ENCODE measurements around the gene HECTD2.
"Not testable (repeated sequence)": the region's sequence is repeated elsewhere in the genome, so short reads cannot be mapped to it uniquely, and the experiment has no call there.

HECTD2 gene

DNA sequence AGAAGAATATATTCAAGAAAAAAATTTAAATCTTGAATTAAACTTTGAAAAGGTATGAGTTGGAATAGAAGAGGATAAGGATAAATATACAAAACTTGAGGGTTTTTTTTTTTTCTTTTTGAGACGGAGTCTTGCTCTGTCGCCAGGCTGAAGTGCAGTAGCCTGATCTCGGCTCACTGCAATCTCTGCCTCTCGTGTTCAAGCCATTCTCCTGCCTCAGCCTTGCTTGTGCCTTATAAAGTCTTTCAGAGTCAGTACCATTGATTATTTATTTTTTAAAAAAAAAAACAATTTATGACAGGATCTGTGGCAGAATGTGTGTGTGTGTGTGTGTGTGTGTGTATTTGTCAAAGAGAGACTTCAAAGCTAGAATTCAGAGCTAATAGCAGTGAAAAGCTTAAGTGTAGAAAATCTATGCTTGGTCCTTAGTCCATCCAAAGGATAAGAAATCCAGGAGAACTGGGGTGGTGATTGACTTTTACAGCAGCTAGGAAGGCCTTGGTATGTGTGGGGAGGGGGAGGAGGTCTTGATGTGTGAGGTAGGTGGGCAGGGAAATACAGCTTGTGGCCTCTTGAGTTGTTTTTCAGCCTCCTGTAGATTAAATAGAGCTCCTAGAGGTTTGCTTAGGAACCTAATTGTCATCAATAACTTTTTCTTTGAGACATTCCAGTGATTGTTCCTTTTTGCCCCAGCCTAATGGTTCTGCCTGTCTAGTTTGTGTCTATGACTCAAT, 2.4 kb downstream of the HECTD2 start:
- DNase-seq (ENCODE audit: low spot score), result no peak

DNA sequence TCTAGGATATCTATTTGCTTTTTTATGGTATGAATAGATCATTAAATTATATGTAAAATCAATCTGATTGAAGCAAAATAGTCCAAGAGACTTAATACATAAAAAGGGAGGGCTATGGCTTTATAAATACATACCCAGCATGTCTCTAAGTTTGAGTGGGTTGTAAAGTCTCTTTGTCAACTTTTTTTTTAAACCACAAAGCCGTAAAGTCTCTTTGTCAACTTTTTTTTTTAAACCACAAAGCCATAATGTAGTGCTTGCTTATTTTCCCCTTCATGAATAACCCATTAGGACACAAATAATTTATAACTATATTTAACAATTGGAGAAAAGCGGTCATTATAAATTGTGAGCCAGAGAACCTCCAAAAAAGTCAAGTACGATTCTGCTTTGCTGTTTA, 5.7 kb downstream of the HECTD2 start:
- no peak for DNase-seq (ENCODE audit: low spot score)

DNA sequence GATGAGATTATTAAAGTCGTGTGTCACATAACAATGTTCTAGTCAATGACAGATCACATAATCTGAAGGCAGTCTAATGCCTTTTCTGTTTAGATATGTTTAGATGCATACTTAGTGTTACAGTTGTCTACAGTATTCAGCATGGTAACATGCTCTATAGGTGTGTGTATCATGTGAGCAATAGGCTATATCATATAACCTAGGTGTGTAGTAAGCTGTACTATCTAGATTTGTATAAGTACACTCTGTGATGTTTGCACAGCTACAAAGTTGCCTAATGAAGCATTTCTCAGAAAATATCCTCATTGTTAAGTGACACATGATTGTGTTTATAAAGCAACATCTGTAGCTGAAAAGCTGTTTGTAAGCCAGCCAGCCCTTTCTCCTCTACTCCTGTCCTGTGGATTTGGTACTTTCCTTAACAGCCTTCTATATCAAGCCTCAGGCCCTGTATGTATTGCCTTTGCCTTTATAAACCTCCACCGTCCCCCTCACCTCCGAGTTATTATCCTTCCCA, 6.3 kb downstream of the HECTD2 start:
- no peak for DNase-seq (ENCODE audit: low spot score)

DNA sequence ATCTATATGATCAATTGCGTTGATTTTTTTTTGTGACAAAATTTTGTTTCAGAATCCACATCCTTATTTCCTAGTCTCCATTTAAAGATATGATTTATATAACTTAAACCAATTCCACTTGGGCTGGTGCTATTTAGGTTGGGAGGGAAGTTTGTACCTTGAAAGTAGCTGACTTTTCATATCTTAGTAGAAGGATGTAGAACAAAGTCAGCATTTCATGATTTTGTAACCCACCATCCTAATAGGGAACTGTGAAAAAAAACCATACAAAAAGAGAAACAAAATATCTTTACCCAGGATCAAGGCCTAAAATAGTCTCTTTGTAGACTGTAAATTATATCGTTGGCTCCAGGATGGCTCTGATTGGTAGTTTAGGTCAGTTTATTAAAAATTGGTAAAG, 8.3 kb downstream of the HECTD2 start:
- DNase-seq (ENCODE audit: low spot score), result no peak

DNA sequence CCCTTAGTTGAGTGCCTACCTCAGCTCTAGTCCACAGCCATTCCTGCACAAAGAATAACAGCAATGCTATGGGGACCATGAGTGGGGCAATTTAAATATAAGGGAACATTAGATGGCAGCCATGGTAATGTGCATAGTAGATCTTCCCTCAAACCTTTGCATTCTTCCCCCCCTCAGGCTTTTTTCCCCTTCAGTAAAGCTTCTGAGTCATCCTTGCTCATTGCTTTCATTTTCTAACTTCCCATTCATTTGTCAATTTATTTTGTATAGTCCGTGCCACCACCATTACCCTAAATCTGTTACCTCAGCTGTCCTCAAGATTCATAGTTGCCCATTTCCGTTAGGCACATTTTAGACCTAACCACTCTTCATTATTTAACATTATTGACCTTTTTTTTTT, 10.7 kb downstream of the HECTD2 start:
- DNase-seq (ENCODE audit: low spot score), result no peak

DNA sequence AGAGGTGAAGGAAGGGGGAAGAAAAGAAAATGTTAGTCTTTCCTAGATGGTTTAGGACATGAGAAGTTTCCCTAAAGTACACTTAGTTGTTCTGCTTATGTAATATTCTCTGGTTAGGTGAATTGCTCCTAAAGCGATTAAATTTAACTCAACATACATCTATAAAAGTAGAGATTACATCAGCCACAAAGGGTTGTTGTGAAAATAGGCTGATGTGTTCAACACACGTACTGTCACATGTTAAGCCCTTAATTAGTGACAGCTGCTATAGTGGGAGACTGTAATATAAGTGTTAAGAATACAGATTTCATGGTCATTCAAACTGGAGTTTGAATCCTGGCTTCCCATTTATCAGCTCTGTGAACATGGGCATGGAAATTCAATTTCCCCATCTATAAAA, 12.8 kb downstream of the HECTD2 start:
- DNase-seq (ENCODE audit: low spot score), result no peak

DNA sequence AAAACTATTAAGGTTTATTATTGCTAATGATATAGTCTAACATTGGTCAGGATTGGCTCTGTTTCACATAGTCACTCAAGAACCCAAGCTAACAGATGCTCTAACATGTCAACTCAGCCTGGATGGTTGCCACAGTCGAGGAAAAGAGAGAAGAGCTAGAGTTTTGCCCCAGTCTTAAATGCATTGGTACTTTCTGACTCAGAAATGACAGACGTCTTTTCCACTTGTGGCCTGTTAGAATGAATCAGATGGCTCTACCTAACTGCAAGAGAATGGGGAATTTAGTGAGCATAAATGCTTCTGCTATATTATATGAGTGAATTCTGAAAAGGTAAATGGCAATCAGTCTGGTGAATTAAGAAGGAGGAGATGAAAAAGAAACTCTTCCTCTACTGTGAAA, 13.9 kb downstream of the HECTD2 start:
- DNase-seq (ENCODE audit: low spot score), result no peak

DNA sequence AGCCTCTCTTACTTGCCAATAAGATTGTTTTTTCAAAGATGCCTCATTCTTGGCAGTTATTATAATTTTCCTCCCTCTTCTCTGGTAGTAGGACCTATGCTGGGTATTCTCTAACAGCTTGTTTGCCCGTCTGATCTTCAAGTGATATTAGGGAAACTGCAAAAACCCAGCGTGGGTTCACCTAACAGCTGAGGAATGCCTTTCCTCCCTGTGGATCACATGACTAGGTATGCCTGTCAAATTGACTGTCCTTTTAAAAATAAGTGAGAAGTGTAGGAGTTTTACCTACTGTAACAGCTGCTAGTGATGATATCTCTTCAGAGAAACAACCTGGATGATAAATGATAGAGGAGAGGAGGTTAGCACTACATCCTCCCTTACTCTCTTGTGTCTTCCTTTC, 22.0 kb downstream of the HECTD2 start:
- no peak for DNase-seq (ENCODE audit: low spot score)

DNA sequence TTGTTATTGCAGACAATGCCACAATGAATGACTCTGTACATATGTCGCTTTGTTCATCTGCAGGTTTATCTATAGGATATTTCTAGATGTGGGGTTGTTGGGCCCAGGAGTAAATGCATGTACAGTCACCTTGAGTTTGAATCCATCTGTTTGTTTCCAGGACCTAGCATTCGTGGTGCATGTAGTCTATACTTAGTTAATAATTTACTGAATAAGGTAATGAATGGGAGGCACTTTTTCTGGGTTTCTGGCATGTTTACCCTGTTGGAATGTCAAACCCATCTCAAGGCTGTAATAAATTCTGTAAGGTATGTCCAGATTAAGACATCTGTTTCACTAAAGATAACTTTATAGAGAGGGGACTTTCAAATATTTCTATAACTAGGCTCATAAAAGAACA, 23.5 kb downstream of the HECTD2 start:
- no peak for DNase-seq (ENCODE audit: low spot score)

DNA sequence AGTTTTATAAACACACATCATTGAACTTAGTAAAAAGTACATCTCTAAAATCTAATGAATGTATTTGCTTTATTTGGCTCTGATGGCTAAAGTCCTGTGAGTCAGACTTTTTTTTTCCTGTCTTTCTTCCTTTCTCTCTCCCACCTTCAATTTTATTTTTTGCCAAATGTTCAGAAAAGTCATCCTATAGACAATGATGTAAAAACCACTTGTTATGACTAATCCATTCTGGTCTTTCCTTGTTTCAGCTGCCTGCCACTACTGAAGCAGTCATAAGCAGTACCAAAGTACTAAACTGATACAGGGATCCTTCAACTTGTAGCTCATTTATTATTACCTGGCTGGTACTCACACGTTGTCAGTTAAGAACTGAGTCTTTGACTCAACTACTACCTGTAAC, 23.9 kb downstream of the HECTD2 start:
- DNase-seq (ENCODE audit: low spot score), result no peak

DNA sequence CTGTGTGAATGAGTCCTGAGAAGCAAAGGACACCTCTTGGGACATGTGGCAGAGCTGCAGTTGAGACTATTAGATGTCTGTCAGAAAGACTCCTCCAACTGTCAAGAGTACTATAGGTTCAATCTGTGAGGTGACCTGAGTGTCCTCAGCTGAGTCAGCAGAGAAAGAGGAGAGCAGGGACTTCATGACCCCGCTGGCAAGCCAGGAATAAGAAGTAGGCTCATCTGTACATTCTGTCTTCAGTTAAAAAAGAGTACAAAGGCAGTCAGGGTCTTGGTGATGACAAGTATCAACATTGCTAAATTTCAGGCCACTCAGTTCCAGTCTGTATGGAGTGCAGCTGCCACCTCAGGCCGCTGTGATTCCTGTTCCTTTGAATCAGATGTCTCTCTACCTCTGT, 25.1 kb downstream of the HECTD2 start:
- DNase-seq (ENCODE audit: low spot score), result no peak

DNA sequence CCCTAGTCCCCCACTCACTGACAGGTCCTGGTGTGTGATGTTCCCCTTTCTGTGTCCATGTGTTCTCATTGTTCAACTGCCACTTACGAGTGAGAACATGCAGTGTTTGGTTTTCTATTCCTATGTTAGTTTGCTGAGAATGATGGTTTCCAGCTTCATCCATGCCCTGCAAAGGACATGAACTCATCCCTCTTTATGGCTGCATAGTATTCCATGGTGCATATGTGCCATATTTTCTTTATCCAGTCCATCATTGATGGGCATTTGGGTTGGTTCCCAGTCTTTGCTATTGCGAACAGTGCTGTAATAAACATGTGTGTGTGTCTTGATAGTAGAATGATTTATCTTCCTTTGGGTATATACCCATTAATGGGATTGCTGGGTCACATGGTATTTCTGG, 28.1 kb downstream of the HECTD2 start:
- DNase-seq (ENCODE audit: low spot score), result not testable (repeated sequence)

DNA sequence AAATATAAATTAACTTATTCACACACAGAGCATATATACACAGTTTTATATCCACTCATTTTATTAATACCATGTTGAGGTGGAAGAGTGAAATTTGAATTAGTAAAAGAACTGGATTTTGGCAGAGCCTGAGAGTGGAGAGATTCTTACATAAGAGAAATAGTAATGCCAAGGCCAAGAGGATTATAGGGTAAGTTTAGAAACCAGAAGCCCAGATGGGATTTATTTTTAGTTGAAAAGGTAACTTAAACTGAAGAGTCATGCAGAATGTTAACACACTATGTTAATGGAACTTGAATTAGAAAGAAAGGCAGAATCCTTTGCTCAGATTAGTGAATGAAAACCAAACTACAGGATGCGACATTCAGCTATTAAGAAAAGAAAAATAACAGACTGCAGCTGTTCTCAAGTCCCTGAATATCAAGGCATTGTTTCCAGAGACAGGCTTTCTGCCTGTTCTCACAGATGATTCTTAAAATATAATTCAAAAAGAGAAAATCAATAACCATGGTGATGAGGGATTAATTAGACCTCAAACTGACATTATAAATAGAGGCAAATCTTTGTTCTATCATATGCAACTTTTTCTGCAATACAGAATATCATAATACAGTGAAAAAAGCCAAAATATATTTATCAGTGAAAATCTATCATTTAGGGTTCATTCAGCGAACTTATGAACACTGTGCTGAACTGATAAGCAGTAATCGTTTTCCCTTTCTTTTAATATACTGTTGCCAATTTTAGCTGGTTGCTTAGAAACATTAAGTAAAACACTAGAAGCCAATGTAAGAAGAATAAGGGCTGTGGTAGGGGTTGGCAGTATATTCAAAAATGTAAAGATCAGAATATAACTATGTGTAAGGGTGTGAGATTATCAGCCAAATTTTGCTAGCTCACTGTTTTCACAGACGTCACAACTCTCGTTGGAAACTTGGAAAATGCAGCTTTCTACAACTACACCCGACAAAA, 34.4 kb downstream of the HECTD2 start:
- no peak for DNase-seq (ENCODE audit: low spot score)

DNA sequence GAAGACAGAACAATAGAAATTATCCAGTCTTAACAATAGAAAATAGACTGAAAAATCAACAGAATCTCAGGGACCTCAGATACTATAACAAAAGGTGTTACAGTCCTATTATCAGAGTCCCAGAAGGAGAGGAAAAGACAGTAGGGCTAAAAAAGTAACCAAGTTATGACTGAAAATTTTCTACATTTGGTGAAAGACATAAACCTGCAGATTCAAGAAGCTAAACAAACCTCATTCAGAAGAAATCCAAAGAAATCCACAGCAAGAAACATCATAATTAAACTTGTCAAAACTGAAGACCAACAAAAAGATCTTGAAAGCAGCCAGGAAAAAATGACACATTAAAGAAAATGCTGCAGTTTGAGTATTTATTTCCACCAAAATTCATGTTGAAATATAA, 41.9 kb downstream of the HECTD2 start:
- DNase-seq (ENCODE audit: low spot score), result no peak

DNA sequence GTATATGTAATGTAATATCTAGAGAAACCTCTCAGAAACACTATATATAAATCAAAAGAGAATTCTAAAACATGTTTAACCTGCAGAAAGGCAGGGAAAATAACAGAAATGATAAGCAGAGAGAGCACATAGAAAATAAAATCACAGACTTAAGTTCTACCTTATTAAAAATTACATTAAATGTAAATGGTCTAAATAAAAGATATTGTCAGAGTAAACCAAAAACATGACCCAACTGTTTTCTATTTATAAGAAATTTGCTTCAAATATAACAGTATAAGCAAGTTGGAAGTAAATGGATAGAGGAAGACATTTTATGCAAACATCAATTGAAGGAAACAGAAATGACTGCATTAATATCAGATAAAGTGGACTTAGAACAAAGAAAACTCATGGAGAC, 43.4 kb downstream of the HECTD2 start:
- DNase-seq (ENCODE audit: low spot score), result no peak

DNA sequence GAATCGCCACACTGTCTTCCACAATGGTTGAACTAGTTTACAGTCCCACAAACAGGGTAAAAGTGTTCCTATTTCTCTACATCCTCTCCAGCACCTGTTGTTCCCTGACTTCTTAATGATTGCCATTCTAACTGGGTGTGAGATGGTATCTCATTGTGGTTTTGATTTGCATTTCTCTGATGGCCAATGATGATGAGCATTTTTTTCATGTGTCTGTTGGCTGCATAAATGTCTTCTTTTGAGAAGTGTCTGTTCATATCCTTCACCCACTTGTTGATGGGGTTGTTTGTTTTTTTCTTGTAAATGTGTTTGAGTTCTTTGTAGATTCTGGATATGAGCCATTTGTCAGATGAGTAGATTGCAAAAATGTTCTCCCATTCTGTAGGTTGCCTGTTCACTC, 45.0 kb downstream of the HECTD2 start:
- not testable (repeated sequence) for DNase-seq (ENCODE audit: low spot score)

DNA sequence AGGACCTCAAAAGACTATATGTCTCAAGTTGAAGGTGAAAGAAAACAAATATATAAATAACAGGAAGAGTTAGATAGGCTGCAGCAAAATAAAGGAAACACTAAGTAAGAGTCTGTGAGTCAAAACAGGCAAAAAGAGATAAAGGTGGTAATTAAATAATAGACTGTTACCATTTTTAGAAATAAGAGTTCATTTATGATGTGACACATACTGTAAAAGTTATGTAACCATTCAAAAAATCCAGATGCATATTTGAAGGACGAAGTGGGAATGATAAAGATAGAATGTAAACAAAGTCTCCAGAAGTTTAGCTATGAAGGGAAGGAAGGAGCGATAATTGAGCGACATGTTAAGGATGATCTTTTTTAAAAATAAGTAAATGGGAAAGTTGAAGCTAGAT, 50.5 kb downstream of the HECTD2 start:
- no peak for DNase-seq (ENCODE audit: low spot score)

DNA sequence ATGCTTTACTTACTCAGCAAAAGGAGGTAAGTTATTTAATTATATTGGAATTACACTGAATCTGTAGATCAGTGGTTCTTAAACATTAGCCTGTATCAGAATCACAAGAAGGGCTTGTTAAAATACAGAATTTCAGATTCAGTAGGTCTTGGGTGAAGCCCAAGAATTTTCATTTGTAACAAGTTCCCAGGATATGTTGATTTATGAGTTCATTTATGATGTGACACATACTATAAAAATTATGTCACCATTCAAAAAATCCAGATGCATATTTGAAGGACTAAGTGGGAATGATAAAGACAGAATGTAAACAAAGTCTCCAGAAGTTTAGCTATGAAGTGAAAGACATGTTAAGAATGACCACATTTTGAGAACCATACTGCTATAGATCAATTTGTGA, 52.3 kb downstream of the HECTD2 start:
- no peak for DNase-seq (ENCODE audit: low spot score)

DNA sequence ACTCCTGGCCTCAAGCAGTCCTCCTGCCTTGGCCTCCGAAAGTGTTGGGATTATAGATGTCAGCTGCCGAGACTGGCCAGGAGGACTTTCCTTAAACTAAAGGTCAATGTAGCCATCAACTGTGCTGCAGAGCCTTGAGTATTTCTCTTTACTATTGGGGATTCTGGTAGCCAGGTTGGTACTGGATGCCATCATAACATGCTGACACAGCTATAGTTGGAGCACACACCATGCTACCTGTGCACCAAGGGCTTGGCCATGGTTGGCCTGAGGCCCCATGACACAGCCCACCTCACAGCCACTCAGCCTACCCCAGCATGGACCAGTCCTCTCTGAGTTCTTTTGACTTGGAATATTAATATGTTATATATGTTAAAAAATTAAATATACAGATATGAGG, 54.4 kb downstream of the HECTD2 start:
- no peak for DNase-seq (ENCODE audit: low spot score)

DNA sequence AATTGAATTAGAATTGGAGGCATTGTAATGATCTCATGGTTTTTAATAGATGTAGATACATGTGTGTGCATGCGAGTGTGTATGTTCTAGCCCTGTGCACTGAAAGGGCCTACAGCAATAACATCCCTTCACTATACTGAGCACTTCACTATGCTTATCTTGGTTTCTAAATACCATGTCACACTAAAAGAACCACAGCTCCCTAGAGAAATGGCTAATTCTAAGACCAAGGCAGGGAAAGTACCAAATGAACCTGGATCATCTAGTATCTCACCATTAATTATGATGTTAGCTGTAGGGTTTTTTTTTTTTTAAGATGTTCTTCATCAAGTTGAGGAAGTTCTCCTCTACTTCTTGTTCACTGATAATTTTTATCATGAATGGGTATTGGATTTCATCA, 55.1 kb downstream of the HECTD2 start:
- DNase-seq (ENCODE audit: low spot score), result no peak

DNA sequence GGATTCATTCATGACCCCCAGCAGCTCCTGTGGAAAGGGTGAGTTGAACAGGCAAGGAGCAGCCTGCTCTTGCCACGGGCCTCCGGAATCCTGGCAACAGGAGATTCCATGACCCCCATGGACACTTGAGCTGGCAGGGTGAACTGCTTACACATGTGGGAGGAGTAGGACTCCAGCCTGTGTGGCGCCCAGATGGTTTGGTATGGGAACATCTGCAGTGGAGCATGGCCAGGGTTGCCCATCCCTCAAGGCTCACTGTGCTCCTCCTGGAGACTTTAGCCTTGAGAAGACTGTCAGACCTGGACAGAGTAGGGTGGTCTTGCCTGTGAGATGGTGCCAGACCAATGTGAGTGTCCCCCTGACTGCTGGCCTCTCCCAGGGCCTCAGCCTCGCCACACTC, 57.0 kb downstream of the HECTD2 start:
- DNase-seq (ENCODE audit: low spot score), result no peak

DNA sequence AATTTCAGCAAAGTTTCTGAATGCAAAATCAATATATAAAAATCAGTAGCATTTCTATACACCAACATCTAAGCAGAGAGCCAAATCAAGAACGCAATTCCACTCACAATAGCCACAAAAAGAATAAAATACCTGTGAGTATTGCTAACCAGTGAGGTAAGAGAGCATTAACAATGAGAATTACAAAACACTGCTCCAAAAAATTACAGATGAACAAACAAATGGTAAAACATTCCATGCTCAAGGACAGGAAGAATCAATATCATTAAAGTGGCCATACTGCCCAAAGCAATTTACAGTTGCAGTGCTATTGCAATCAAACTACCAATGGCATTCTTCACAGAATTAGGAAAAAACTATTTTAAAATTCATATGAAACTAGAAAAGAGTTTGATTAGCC, 61.5 kb downstream of the HECTD2 start:
- DNase-seq (ENCODE audit: low spot score), result no peak

DNA sequence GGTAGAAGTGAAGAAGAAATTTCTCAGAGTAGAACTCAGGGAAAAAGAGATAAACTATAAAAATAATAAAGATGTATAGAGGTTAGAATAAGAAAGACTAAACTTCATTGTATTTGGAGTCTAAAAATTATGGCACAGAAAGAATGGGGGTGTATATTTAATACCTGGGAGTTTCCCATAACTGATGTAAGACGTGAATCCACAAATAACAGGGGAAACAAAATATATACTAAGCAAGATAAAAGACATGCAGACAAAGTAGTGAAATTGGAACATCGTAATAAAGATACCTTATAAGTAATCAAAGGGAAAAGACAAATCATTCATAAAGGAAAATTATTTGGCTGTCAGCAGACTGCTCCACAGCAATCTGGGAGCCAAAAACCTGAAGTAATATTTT, 62.8 kb downstream of the HECTD2 start:
- DNase-seq (ENCODE audit: low spot score), result no peak
